H1 (cell line): ENCODE data around the gene ZSCAN20. TPM values are rescaled to one million over a fixed set of nuclear protein-coding genes. Genes with fewer than 3 reads are reported as not detected.

Experiments
- SIX5 ChIP-seq: IDR thresholded peaks from 2 replicates; pipeline ENCODE4 v1.6.1; 2011; ENCODE audit warnings: mild to moderate bottlenecking, low read depth, low read length
- polyA plus RNA-seq, 7 experiments: library from polyadenylated mRNA; depleted of rRNA in 3 of 7; stranded (reverse) in 5 of 7; unstranded in 2 of 7; fragments of >200 nt in 5 of 7; fragments of 200-250 nt in 2 of 7; gene quantifications; 1 replicate in 5 of 7; 2 replicates in 1 of 7; 4 replicates in 1 of 7; pipeline versions ENCODE4 v1.2.1 to v1.2.3, GENCODE V29; 2011 to 2013; ENCODE audit warnings: missing spikeins in 2 of 7, mixed read lengths in 2 of 7
- total RNA-seq: library from RNA; stranded (reverse); fragmentation: NEBNext Ultra II Directional; extraction: Animal tissue kit (Norgen Biotek cat#: 25700); gene quantifications from 2 replicates; pipeline ENCODE4 v1.2.1, GENCODE V29; 2021

The ZSCAN20 gene
- total and polyA plus RNA-seq, 2 of the 8 experiments (the other 6 are each of a cell fraction or from before 2014, with no cell fraction given) = 0.70 to 3.4 TPM

- no peak for TF ChIP-seq SIX5
These were observed 40.0 kb downstream of the ZSCAN20 start (continued) for GRCh38 chr1:33512226-33513011.
